ENCODE results near the gene C16orf86. TPM values are rescaled to one million over a fixed set of nuclear protein-coding genes. Genes with fewer than 3 reads are reported as not detected.

The C16orf86 gene
- total RNA-seq, 1 experiment from 2014 or later = 0.34 TPM

DNA sequence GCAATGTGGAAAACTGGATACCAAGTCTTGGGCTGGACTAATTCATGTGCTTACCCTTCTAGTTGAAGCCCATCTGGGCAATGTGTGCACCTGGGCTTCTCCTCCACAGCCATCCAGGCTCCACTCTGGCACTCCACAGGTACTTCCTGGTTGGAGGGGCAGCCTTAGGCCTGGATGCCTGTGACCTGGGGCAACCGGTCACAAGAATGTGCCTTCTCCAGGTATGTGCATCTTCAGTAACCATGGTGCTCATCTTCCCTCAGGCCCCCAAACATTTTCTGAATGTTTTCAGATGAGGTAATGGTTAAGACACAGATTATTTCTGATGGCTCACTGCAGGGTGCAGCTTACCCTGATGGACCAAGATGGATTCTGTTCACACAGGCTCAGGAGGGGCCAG lies 11.1 kb downstream of the C16orf86 start:
- intact Hi-C loops (cut with micrococcal nuclease; ENCODE audit: unreplicated experiment) = loop anchor here (1.0 kb wide), 1 partner anchor 39 kb away; no protein-coding TSS in a partner anchor
- Histone ChIP-seq H3K9me3 (no peaks in the 10 kb centered on the region), H3K4me3 (ENCODE audit: low read depth, low read length) (no peak overlapping the region), H3K36me3 (ENCODE audit: control insufficient read depth, insufficient read depth, low read length) (no peaks in the 10 kb centered on the region), H3K27me3 (replicated peaks; ENCODE audit: control insufficient read depth, insufficient read depth, low read length) (no peaks in the 10 kb centered on the region), H3K4me1 (peaks cover 15% of the 10 kb centered on the region)
- Mint-ChIP-seq H3K9me3 (ENCODE audit: unreplicated experiment) (no peaks in the 10 kb centered on the region), H3K27me3 (ENCODE audit: insufficient read depth, unreplicated experiment) (no peaks in the 10 kb centered on the region), H3K4me1 (ENCODE audit: low read depth, unreplicated experiment) (peaks cover 4% of the 10 kb centered on the region), H3K36me3 (ENCODE audit: insufficient read depth, unreplicated experiment) (no peaks in the 10 kb centered on the region), H3K27ac (ENCODE audit: unreplicated experiment) (peak overlapping the region; percentile 78), H3K4me3 (ENCODE audit: unreplicated experiment) (no peak overlapping the region)
- ChIA-PET CTCF (no interaction called here), POLR2A (no interaction called here)
- peak; percentile 64 to 74 for DNase-seq
- no peak for TF ChIP-seq CTCF (IDR thresholded peaks at IDR 0.05; ENCODE audit: insufficient read depth in 1 of 2, low read depth in 1 of 2, low read length in 1 of 2, severe bottlenecking in 1 of 2, unreplicated experiment in 1 of 2)
- BruUV-seq (replicated peaks) = no TSS peak

DNA sequence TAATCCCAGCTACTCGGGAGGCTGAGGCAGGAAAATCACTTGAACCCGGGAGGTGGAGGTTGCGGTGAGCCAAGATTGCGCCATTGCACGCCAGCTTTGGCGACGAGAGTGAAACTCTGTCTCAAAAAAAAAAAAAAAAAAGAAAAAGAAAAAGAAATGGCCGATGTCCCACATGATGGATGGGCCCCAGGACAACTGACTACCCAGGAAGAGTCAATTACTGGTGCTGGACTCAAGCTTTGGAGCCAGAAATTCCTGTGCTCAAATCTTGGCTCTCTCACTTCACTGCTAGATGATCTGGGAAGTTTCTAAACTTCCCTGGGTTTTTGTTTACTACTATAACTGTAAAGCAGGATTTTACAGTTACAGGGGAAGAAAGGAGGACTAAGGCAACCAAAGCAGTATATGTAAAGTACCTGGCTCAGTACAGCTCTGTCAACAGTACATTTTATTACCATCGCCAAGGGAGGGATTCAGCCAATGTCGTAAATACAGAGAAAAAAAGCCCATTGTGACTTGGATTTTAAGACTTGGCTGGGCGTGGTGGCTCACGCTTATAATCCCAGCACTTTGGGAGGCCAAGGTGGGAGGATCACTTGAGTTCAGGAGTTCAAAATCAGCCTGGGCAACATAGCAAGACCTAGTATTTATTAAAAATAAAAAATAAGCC lies 11.9 kb downstream of the C16orf86 start:
- no TSS peak for BruUV-seq (replicated peaks)
- H3K4me3 Mint-ChIP-seq (ENCODE audit: unreplicated experiment) = no peak overlapping the region
- DNase-seq = peak in 1 of 2 experiments; percentile 43
- no peak for TF ChIP-seq CTCF (IDR thresholded peaks at IDR 0.05; ENCODE audit: insufficient read depth in 1 of 2, low read depth in 1 of 2, low read length in 1 of 2, severe bottlenecking in 1 of 2, unreplicated experiment in 1 of 2)
- H3K9me3 Mint-ChIP-seq (ENCODE audit: unreplicated experiment) = no peaks in the 10 kb centered on the region
- no peaks in the 10 kb centered on the region for H3K27me3 ChIP-seq (replicated peaks; ENCODE audit: control insufficient read depth, insufficient read depth, low read length)
- peak overlapping the region; percentile 78 for H3K27ac Mint-ChIP-seq (ENCODE audit: unreplicated experiment)
- no peaks in the 10 kb centered on the region for H3K9me3 ChIP-seq
- H3K36me3 ChIP-seq (ENCODE audit: control insufficient read depth, insufficient read depth, low read length) = no peaks in the 10 kb centered on the region
- intact Hi-C loops (cut with micrococcal nuclease; ENCODE audit: unreplicated experiment) = loop anchor here (1.0 kb wide), 1 partner anchor 38 kb away; no protein-coding TSS in a partner anchor
- no peaks in the 10 kb centered on the region for H3K27me3 Mint-ChIP-seq (ENCODE audit: insufficient read depth, unreplicated experiment)
- POLR2A ChIA-PET = no interaction called here
- no peak overlapping the region for H3K4me3 ChIP-seq (ENCODE audit: low read depth, low read length)
- H3K36me3 Mint-ChIP-seq (ENCODE audit: insufficient read depth, unreplicated experiment) = no peaks in the 10 kb centered on the region
- peaks cover 15% of the 10 kb centered on the region for H3K4me1 ChIP-seq
- CTCF ChIA-PET = interaction anchor here (0.7 kb wide), 1 partner anchor 245 kb away, joined by 3 read pairs; no protein-coding TSS in a partner anchor
- peaks cover 4% of the 10 kb centered on the region for H3K4me1 Mint-ChIP-seq (ENCODE audit: low read depth, unreplicated experiment)

DNA sequence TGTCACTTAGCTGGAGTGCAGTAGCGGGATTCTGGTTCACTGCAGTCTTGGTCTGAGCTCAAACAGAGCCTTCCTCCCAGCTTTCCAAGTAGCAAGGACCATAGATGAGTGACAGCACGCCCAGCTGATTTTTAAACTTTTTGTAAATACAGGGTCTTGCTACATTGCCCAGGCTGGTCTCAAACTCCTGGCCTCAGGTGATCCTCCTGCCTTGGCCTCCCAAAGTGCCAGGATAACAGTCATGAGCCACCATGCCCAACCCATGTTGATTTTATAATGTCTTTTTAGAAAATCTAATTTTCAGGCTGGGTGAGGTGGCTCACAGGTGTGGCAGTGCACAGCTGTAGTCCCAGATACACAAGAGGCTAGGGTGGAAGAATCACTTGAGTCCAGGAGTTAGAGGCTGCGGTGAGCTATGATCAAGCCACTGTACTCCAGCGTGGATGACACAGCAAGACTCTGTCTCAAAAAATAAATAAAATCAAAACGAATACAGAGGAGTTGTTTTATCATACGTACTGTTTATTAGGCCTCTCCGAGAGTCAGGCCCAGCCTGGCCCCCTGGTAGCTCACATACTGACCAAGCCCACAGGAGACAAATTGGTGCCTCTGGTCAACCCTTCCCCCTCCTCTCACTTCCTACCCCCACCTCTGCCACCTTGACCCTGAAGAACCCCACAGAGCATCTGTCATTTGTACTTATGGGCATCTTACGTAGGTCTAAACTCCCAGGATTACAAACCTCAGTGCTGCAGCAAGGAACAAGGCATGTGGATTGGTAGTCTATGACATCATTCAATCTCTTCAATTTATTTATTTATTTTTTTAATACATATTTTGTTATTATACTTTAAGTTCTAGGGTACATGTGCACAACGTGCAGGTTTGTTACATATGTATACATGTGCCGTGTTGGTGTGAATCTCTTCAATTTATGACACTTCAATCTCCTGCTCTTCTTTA lies 13.6 kb downstream of the C16orf86 start:
- intact Hi-C loops (cut with micrococcal nuclease; ENCODE audit: unreplicated experiment) = no loop called here

More for the DNA sequence above, 13.6 kb downstream of the C16orf86 start:
- H3K27me3 ChIP-seq (replicated peaks; ENCODE audit: control insufficient read depth, insufficient read depth, low read length) = no peaks in the 10 kb centered on the region
- Mint-ChIP-seq H3K4me3 (ENCODE audit: unreplicated experiment) (no peak overlapping the region), H3K4me1 (ENCODE audit: low read depth, unreplicated experiment) (peaks cover 4% of the 10 kb centered on the region), H3K9me3 (ENCODE audit: unreplicated experiment) (no peaks in the 10 kb centered on the region), H3K27me3 (ENCODE audit: insufficient read depth, unreplicated experiment) (no peaks in the 10 kb centered on the region), H3K36me3 (ENCODE audit: insufficient read depth, unreplicated experiment) (no peaks in the 10 kb centered on the region), H3K27ac (ENCODE audit: unreplicated experiment) (no peak overlapping the region)
- DNase-seq = no peak
- peaks cover 15% of the 10 kb centered on the region for H3K4me1 ChIP-seq
- POLR2A ChIA-PET = interaction anchor here (0.6 kb wide), 2 partner anchors 161 to 800 kb away, joined by 3 to 4 read pairs; partner anchors contain the start of gene PDP2
- no peak for TF ChIP-seq CTCF (IDR thresholded peaks at IDR 0.05; ENCODE audit: insufficient read depth in 1 of 2, low read depth in 1 of 2, low read length in 1 of 2, severe bottlenecking in 1 of 2, unreplicated experiment in 1 of 2)
- BruUV-seq (replicated peaks) = no TSS peak
- no peaks in the 10 kb centered on the region for H3K36me3 ChIP-seq (ENCODE audit: control insufficient read depth, insufficient read depth, low read length)
- H3K9me3 ChIP-seq = no peaks in the 10 kb centered on the region
- H3K4me3 ChIP-seq (ENCODE audit: low read depth, low read length) = no peak overlapping the region
- CTCF ChIA-PET = interaction anchor here (0.6 to 0.9 kb wide), 2 partner anchors 125 to 132 kb away, joined by 3 read pairs; no protein-coding TSS in a partner anchor
